GM12878 (cell line): Measurements from ENCODE around the gene PLEKHG4B. TPM values are rescaled to one million over a fixed set of nuclear protein-coding genes. Genes with fewer than 3 reads are reported as not detected.

Source experiments
- ATAC-seq: fragments of 200-7000 bp; cut with Tn5 transposase; 3 replicates; pipeline ENCODE4 v1.9.1; 2020; ENCODE audit warnings: mild to moderate bottlenecking, moderate library complexity
- BruUV-seq: library from RNA; stranded (reverse); fragments of 400-500 nt; replicated peaks from 2 replicates; lab custom pipeline; 2021; lab: Mats Ljungman, UMichigan
- CTCF ChIA-PET: fragments of 300-600 bp; sonication (Branson Sonifier 250); formaldehyde crosslinking; extraction: SDS; loops from one replicate; lab custom pipeline; 2021; ENCODE audit warnings: inconsistent platforms; lab: Yijun Ruan, JAX
- POLR2A ChIA-PET: fragments of 350-600 bp; formaldehyde crosslinking; extraction: SDS; loops from one replicate; lab custom pipeline; 2021; ENCODE audit warnings: inconsistent platforms; lab: Charles Lee
- RAD21 ChIA-PET: fragments of 300-600 bp; sonication (Branson Sonifier 250); formaldehyde crosslinking; loops from one replicate; lab custom pipeline; 2023; ENCODE audit warnings: antibody characterized with exemption; ENCODE audit not compliant: unreplicated experiment; lab: Charles Lee
- SMC1A ChIA-PET: fragments of 300-600 bp; sonication (Branson Sonifier 250); formaldehyde crosslinking; loops from one replicate; lab custom pipeline; 2023; ENCODE audit not compliant: unreplicated experiment, uncharacterized antibody; lab: Charles Lee
- DNase-seq: peaks from one replicate; pipeline ENCODE4 v3.0.0-alpha.2; 2011; ENCODE audit warnings: low read depth, low spot score
- FAIRE-seq: peaks from 3 replicates; lab custom pipeline; 2011; peaks lifted over from hg19 to GRCh38; lab: Jason Lieb, UNC
- H2AFZ ChIP-seq: 2 replicates; pipeline ENCODE4 v1.6.0; 2011; ENCODE audit warnings: low read depth, low read length, control low read depth; ENCODE audit not compliant: control insufficient read depth
- H3K27ac ChIP-seq: 2 replicates; pipeline ENCODE4 v1.5.1; 2011; ENCODE audit warnings: control low read depth; ENCODE audit not compliant: control insufficient read depth, insufficient read depth
- H3K27me3 ChIP-seq, 2 experiments: replicated peaks in 1 of 2; 2 replicates each; pipeline versions ENCODE4 v1.6.0 to v1.6.1; 2011; ENCODE audit warnings: low read length in 1 of 2; ENCODE audit not compliant: control insufficient read depth in 2 of 2, insufficient read depth in 2 of 2
- H3K36me3 ChIP-seq, 2 experiments: 2 replicates each; pipeline ENCODE4 v1.5.1; 2011; ENCODE audit warnings: low read length in 1 of 2; ENCODE audit not compliant: control insufficient read depth in 2 of 2, insufficient read depth in 2 of 2
- H3K4me1 ChIP-seq: 2 replicates; pipeline ENCODE4 v1.6.1; 2011; ENCODE audit warnings: mild to moderate bottlenecking, low read length, moderate library complexity, mixed read lengths; ENCODE audit not compliant: control insufficient read depth, insufficient read depth
- H3K4me2 ChIP-seq: 2 replicates; pipeline ENCODE4 v1.6.0; 2011; ENCODE audit warnings: control low read depth; ENCODE audit not compliant: control insufficient read depth, insufficient read depth
- H3K4me3 ChIP-seq: fragments of 200-600 bp; sonication (generic); 2 replicates; pipeline ENCODE4 v1.5.1; 2016
- H3K79me2 ChIP-seq: 2 replicates; pipeline ENCODE4 v1.6.0; 2011; ENCODE audit warnings: low read length; ENCODE audit not compliant: control insufficient read depth, insufficient read depth
- H3K9ac ChIP-seq: 2 replicates; pipeline ENCODE4 v1.8.0; 2011; ENCODE audit warnings: low read length, control low read depth, mixed read lengths; ENCODE audit not compliant: control insufficient read depth, insufficient read depth
- H3K9me3 ChIP-seq: replicated peaks from 3 replicates; pipeline ENCODE4 v1.5.1; 2011; ENCODE audit warnings: mild to moderate bottlenecking, low read length; ENCODE audit not compliant: control insufficient read depth, insufficient read depth
- H4K20me1 ChIP-seq: 2 replicates; pipeline ENCODE4 v1.6.0; 2011; ENCODE audit not compliant: control insufficient read depth, insufficient read depth
- DPF2 ChIP-seq: fragments of 450-650 bp; IDR thresholded peaks from 2 replicates; pipeline ENCODE4 v1.6.1; 2017; ENCODE audit warnings: mild to moderate bottlenecking
- EED ChIP-seq: sonication (generic); IDR thresholded peaks from 2 replicates; pipeline ENCODE4 v1.6.1; 2016; ENCODE audit warnings: antibody characterized with exemption, low read depth
- IRF4 ChIP-seq: IDR thresholded peaks from 2 replicates; pipeline ENCODE4 v1.6.1; 2011; ENCODE audit warnings: low read depth, low read length
- POLR2A ChIP-seq: IDR thresholded peaks from 2 replicates; pipeline ENCODE4 v1.6.1; 2011; ENCODE audit warnings: low read depth, mild to moderate bottlenecking, low read length
- SIN3A ChIP-seq: IDR thresholded peaks from 2 replicates; pipeline ENCODE4 v1.6.1; 2012; ENCODE audit warnings: low read depth, low read length, improper control_type of control experiment
- SIX5 ChIP-seq: IDR thresholded peaks from 2 replicates; pipeline ENCODE4 v1.6.1; 2011; ENCODE audit warnings: mild to moderate bottlenecking, low read depth, low read length, moderate library complexity; ENCODE audit not compliant: severe bottlenecking
- STAT3 ChIP-seq: IDR thresholded peaks from 2 replicates; pipeline ENCODE4 v1.6.1; 2011; ENCODE audit warnings: low read depth, low read length, improper control_type of control experiment
- TBL1XR1 ChIP-seq: IDR thresholded peaks from 2 replicates; pipeline ENCODE4 v1.6.1; 2012; ENCODE audit warnings: low read depth, low read length, improper control_type of control experiment
- ZNF687 ChIP-seq: fragments of 450-650 bp; IDR thresholded peaks from 2 replicates; pipeline ENCODE4 v1.6.1; 2017; ENCODE audit warnings: mild to moderate bottlenecking, moderate library complexity
- WGBS: methylation state at CpG from one replicate; pipeline ENCODE4 v1.1.6; 2016; ENCODE audit warnings: low lambda C conversion rate; ENCODE audit not compliant: insufficient replicate concordance, insufficient coverage; ENCODE audit errors: missing lambda C conversion rate; 5-methylcytosine and 5-hydroxymethylcytosine counted together
- in situ Hi-C: fragments of 300-500 bp; cut with MboI; formaldehyde crosslinking; loops from 9 replicates; pipeline ENCODE4 v1.14.3; 2018; ENCODE audit warnings: mixed read lengths
- intact Hi-C: fragments of 100-400 bp; cut with micrococcal nuclease; formaldehyde crosslinking; loops from one replicate; pipeline ENCODE4 v1.14.2; 2022; ENCODE audit not compliant: unreplicated experiment
- polyA plus RNA-seq, 11 experiments: library from polyadenylated mRNA; depleted of rRNA in 4 of 11; unstranded in 6 of 11; stranded (reverse) in 5 of 11; fragments of >200 nt; fragmentation: Nextera tagmentation in 4 of 11; fragmentation: Illumina TruSeq in 1 of 11; extraction: Ambion mirVana in 4 of 11; extraction: Trizol in 1 of 11; gene quantifications; 1 replicate in 1 of 11; 2 replicates in 10 of 11; pipeline versions ENCODE4 v1.2.1 to v1.2.3, GENCODE V29; 2011 to 2016; ENCODE audit warnings: inconsistent platforms in 2 of 11, missing spikeins in 2 of 11, low read depth in 1 of 11
- total RNA-seq, 4 experiments: library from RNA; depleted of rRNA in 3 of 4; stranded (reverse); fragments of >200 nt in 3 of 4; fragmentation: Illumina TruSeq in 1 of 4; extraction: Trizol in 1 of 4; gene quantifications; 2 replicates each; pipeline versions ENCODE4 v1.2.1 to v1.2.3, GENCODE V29; 2013 to 2021

Gene PLEKHG4B
- total and polyA plus RNA-seq, 10 of the 15 experiments (the other 5 are each of a cell fraction or from before 2014, with no cell fraction given): under 0.01 to 0.05 (median 0.01) TPM; not detected in 6

DNA sequence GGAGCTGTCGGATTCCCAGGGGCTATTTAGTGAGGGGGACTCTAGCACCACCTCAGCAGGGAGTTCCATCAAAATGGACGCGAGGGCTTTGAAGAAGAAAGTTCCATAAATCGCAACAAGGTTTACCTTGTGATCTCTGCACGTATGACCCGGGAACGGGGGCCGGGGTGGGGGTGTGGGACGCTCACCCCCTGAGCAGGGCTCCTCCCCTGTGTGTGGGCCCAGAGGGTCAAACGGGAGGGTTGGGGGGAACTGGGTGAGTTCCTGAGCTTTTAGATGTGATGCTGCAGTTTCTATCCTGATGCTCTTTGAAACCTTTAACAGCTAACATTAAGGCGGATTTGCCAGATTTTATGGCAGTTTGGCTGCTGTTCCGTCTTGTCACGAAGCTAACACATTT lies 80.5 kb downstream of the PLEKHG4B start:
- peaks cover 0 to 3% of the 10 kb centered on the region in 2 experiments; a peak in 2 of 4 replicates for H3K27me3 ChIP-seq
- CTCF ChIA-PET: no interaction called here
- H3K4me2 ChIP-seq: no peak overlapping the region
- H3K9ac ChIP-seq: no peak overlapping the region
- in situ Hi-C loops: no loop called here
- WGBS: 56% methylated on average over 13 of the region's 13 CpGs
- no peaks in the 10 kb centered on the region for H4K20me1 ChIP-seq
- no TSS peak for BruUV-seq
- H2AFZ ChIP-seq: no peak overlapping the region
- no peak for TF ChIP-seq POLR2A
- TF ChIP-seq DPF2: no peak
- no peak for TF ChIP-seq IRF4
- no peak overlapping the region for H3K4me3 ChIP-seq
- H3K27ac ChIP-seq: no peak overlapping the region
- RAD21 ChIA-PET: no interaction called here
- POLR2A ChIA-PET: no interaction called here
- H3K79me2 ChIP-seq: no peaks in the 10 kb centered on the region
- intact Hi-C loops: no loop called here
- no peaks in the 10 kb centered on the region for H3K9me3 ChIP-seq
- DNase-seq (no peak), ATAC-seq (no peak), FAIRE-seq (no peak)
- SMC1A ChIA-PET: no interaction called here
- H3K4me1 ChIP-seq: no peaks in the 10 kb centered on the region
- H3K36me3 ChIP-seq: no peaks in the 10 kb centered on the region

- no peaks in the 10 kb centered on the region for H3K9me3 ChIP-seq
- POLR2A ChIA-PET: no interaction called here
- no peak for ATAC-seq
- SMC1A ChIA-PET: no interaction called here
- H3K4me2 ChIP-seq: no peak overlapping the region
- H3K4me3 ChIP-seq: no peak overlapping the region
- FAIRE-seq: no peak
- in situ Hi-C loops: no loop called here
- H3K79me2 ChIP-seq: no peaks in the 10 kb centered on the region
- RAD21 ChIA-PET: no interaction called here
- WGBS: 31% methylated on average over 17 of the region's 17 CpGs
- H3K27ac ChIP-seq: no peak overlapping the region
- no peaks in the 10 kb centered on the region for H4K20me1 ChIP-seq
- H3K27me3 ChIP-seq: peaks cover 0 to 3% of the 10 kb centered on the region in 2 experiments; a peak in 2 of 4 replicates
- CTCF ChIA-PET: no interaction called here
- TF ChIP-seq STAT3 (no peak), SIN3A (no peak), TBL1XR1 (no peak), EED (no peak), ZNF687 (no peak), SIX5 (no peak)
- TF ChIP-seq, all 136 proteins: peak for 0
- Histone ChIP-seq H2AFZ (no peak overlapping the region), H3K36me3 (no peaks in the 10 kb centered on the region), H3K9ac (no peak overlapping the region), H3K4me1 (no peaks in the 10 kb centered on the region)
- no peak for DNase-seq
- no TSS peak for BruUV-seq
- intact Hi-C loops: no loop called here
These were observed 80.9 kb downstream of the PLEKHG4B start for GRCh38 chr5:172841-173251.
